GM12875 (cell line): ENCODE measurements around the gene SRRM2.

ENCODE experiments used
- H3K4me3 ChIP-seq: one replicate; pipeline ENCODE4 v1.5.1; 2011; ENCODE audit warnings: low read depth, low read length, control low read depth
- TF ChIP-seq, protein P1 (sequence below): IDR thresholded peaks from 2 replicates; pipeline ENCODE4 v1.5.1; 2011; ENCODE audit warnings: low read depth, mild to moderate bottlenecking, control low read depth, inconsistent platforms, low read length, moderate library complexity, borderline replicate concordance; ENCODE audit not compliant: insufficient read depth

Gene SRRM2

DNA sequence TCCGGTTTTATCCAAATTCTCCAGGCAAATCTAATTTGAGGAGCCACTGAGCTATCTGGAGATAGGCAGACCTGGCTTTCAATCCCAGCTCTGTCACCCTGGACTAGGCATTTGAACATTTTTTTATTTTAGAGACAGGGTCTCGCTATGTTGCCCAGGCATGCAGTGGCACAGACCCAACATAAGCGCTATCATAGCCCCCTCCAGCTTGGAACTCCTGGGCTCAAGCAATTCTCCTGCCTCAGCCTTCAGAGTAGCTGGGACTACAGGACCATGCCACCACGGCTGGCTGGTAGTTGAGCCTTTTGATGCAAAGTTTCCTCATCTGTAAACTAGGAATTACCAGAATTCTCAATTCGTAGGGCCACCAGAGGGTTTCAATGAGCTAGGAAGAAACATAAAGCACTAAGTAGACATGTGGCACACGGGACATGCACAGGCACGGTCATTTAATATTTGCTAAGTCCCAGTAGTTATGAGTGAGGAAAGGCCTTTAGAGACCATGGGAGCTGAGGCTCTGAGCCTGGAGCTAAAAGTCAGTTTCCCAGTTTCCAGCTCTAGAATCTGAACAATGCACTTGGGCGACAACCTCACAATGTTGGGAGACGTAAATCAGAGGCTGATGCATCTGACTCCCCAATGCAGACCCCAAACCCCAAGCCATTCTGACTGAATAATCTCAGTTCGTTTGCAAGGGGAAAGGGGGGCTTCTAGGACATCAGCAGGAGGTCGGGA, 23.5 kb downstream of the SRRM2 start:
- peak overlapping the region; percentile 98 for H3K4me3 ChIP-seq
- TF ChIP-seq, protein P1, sequence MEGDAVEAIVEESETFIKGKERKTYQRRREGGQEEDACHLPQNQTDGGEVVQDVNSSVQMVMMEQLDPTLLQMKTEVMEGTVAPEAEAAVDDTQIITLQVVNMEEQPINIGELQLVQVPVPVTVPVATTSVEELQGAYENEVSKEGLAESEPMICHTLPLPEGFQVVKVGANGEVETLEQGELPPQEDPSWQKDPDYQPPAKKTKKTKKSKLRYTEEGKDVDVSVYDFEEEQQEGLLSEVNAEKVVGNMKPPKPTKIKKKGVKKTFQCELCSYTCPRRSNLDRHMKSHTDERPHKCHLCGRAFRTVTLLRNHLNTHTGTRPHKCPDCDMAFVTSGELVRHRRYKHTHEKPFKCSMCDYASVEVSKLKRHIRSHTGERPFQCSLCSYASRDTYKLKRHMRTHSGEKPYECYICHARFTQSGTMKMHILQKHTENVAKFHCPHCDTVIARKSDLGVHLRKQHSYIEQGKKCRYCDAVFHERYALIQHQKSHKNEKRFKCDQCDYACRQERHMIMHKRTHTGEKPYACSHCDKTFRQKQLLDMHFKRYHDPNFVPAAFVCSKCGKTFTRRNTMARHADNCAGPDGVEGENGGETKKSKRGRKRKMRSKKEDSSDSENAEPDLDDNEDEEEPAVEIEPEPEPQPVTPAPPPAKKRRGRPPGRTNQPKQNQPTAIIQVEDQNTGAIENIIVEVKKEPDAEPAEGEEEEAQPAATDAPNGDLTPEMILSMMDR: no peak

DNA sequence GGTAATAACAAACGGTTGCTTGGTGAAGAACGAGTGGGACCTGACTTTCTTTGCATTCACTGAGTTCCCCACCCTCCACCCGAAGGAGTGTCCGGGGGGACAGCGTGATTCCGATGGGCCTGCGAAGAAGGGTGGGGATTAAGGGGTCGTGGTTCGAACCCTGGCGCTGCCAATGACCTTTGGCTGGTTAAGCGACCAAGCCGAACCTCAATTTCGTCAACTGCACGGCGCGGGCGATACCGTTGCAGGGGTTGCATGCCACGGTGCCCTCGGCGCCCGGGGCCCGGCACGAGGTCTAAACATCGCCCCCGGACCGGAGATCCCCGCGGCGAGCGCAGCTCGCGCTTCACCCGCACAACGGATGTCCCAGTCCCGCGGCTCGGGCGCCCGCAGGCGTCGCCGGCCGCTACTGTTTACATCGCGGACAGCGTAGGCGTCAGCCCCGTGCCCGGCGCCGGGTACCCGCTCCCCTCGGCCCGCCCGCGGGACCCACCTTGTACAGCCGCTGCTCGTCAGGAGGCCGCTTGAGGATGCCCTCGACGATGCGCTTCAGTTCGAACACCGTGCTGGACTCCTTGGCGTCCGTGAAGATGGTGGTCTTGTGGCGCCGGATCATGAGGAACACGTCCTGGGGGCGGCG, 24.2 kb downstream of the SRRM2 start:
- TF ChIP-seq, protein P1: no peak
- peak overlapping the region; percentile 98 for H3K4me3 ChIP-seq

DNA sequence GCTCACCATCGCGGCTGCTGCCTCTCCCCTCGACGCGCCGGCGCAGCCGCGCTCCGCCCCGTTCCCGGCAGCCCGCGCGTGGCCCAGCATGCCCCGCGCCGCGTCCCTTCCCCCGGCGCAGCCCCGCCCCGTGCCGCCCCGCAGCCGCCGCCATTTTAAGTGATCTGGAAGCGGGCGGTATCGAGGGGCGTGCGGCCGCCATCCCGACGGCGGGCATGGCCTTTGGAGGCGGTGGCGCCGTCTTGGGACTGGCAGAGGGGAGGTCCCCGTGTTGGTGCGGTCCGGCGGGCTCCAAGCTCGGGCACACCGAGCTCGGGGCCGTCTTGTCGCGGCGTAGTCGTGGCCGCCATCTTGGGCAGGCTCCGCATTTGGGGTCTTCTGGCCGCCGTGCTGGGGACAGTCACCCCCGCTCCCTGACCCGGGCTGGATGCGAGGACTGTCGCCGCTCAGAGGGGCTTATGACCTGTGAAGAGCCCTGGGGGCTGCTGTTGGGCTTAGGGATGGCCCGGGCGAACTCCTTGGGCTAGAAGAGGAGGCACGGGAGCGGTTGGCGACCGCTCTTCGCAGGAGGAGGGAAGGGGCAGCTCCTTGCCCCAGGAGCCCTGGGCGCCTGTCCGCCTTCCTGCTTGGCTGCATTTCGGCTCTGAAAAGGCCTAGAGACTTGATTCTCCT, 24.9 kb downstream of the SRRM2 start, which contains the start of gene ELOB:
ELOB (minus strand) TSS at position 50 of the 672 bp plus-strand sequence; CDS start at position 9, 41 bp downstream.
- TF ChIP-seq, protein P1: no peak
- H3K4me3 ChIP-seq: peak within 1 kb of the TSS; percentile 99

DNA sequence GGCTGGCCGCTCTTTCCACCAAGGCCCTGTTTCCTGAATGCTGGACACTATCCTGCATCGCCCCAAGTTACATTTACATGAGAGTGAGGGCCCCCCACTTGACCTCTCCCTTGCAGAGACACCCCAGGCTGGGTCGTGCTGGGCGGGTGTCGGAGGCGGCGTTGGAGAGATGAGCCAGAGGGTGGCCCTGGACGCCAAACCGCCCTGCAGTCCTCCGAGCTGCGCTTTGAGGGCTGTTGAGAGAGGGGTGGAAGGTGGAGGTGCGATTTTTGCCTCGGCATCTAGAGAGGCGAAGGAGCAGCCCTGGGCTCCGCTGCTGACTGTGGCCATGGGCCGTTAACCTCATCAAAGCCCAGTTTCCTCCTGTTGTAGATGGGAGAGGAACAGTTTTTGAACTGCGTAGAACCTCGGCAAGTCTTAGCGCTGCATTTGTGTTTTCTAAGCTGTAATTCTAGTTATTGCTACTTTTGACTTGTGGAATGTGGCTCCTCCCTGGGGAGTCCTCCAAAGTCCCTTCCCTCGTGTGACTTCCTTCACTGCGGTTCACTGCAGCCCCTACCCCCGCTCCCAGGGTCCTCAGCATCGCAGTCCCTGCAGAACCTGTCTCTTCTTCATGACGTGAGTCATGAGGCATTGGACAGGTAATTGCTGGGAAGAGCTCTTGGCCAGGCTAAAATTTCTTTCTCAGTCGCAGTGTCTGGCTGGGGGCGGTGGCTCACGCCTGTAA, 25.6 kb downstream of the SRRM2 start:
- TF ChIP-seq, protein P1: no peak
- peak overlapping the region; percentile 99 for H3K4me3 ChIP-seq

DNA sequence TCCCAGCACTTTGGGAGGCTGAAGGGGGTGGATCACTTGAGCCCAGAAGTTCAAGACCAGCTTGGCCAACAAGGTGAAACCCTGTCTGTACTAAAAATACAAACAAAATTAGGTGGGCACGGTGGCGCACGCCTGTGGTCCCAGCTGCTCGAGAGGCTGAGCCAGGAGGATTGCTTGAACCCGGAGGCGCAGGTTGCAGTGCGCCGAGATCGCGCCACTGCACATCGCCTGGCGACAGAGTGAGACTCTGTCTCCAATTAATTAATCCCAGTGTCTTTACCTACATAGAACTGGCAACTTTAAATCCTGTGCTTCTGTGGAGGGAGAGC, 26.2 kb downstream of the SRRM2 start:
- TF ChIP-seq, protein P1: no peak
- H3K4me3 ChIP-seq: no peak overlapping the region

DNA sequence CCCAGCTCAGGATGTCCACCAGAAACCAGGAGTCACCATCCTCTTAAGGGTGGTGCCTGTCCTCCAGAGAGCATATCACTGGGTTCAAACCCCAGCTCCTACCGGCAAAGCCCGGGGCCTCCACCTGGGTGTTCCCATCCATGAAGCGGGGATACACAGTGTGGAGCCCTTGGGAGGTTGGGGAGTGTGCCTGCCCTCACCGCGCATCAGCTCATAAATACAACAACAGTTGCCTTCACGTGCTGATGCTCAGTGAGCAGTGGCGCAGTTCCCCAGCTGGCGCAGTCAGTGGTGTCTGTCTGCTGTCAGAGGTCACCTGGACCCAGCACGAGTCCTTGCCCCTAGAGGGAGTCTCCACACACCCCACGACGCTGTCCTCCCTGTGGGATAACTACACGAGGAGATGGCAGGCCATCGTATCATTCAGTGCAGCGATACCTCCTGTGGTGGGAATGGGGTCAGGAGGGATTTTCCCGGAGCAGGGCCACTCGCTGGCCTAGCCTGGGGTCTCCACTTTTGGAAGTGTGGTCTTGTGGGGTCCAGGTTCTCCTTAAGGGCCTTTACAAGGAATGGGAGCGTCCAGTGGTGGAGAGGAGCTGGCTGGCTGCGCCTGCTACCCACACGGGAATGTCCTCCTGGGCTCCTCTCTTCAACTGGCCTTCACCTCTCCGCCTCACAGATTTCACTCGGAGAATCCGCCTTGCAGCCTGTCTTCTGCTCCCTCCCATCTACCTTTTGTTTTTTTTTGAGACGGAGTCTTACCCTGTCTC, 26.9 kb downstream of the SRRM2 start:
- H3K4me3 ChIP-seq: no peak overlapping the region
- TF ChIP-seq, protein P1: no peak
